Dedifferentiated amniotic fluid mesenchymal stem cell (primary cell): Measurements from ENCODE around the gene ZNF415.
A peak's percentile ranks its signal among the peaks of the same experiment; 100 is the strongest.
"Not testable (repeated sequence)": the region's sequence is repeated elsewhere in the genome, so short reads cannot be mapped to it uniquely, and the experiment has no call there.

ENCODE experiments used
- DNase-seq: peaks from one replicate; pipeline ENCODE4 v3.0.0-alpha.2; 2016; ENCODE audit errors: extremely low spot score

The ZNF415 gene

GRCh38 chr19:53132141-53132991 lies at the start of gene ZNF415:
ZNF415 (minus strand) TSS chr19:53132910; CDS start chr19:53122676, 10,234 bp downstream.
- peak; percentile 57 for DNase-seq

- no peak for DNase-seq
Measured at GRCh38 chr19:53182202-53182601, 49.5 kb upstream of the ZNF415 start.

GRCh38 chr19:53177986-53178385 lies 45.3 kb upstream of the ZNF415 start:
- no peak for DNase-seq

- no peak for DNase-seq
Measured at GRCh38 chr19:53172889-53173288, 40.2 kb upstream of the ZNF415 start.

GRCh38 chr19:53165691-53166091 lies 33.0 kb upstream of the ZNF415 start:
- DNase-seq: no peak

GRCh38 chr19:53161123-53161522 lies 28.4 kb upstream of the ZNF415 start:
- DNase-seq: no peak

- DNase-seq: no peak
Measured at GRCh38 chr19:53160350-53160749, 27.6 kb upstream of the ZNF415 start.

GRCh38 chr19:53158119-53158656 lies 25.5 kb upstream of the ZNF415 start:
- DNase-seq: no peak

- no peak for DNase-seq
Measured at GRCh38 chr19:53157626-53158025, 24.9 kb upstream of the ZNF415 start.

- DNase-seq: no peak
Measured at GRCh38 chr19:53156850-53157249, 24.1 kb upstream of the ZNF415 start.

- DNase-seq: no peak
Measured at GRCh38 chr19:53147645-53148044, 14.9 kb upstream of the ZNF415 start.

- no peak for DNase-seq
Measured at GRCh38 chr19:53140351-53140750, 7.6 kb upstream of the ZNF415 start.

GRCh38 chr19:53136432-53136831 lies 3.7 kb upstream of the ZNF415 start:
- DNase-seq: no peak

- DNase-seq: no peak
Measured at GRCh38 chr19:53131727-53132126, 983 bp downstream of the ZNF415 start.

- DNase-seq: no peak
Measured at GRCh38 chr19:53131085-53131590, 1.6 kb downstream of the ZNF415 start.

- no peak for DNase-seq
Measured at GRCh38 chr19:53130506-53130905, 2.2 kb downstream of the ZNF415 start.

GRCh38 chr19:53126733-53127526 lies 5.8 kb downstream of the ZNF415 start:
- not testable (repeated sequence) for DNase-seq

GRCh38 chr19:53123400-53123799 lies 9.3 kb downstream of the ZNF415 start:
- DNase-seq: no peak

GRCh38 chr19:53112286-53112685 lies 20.4 kb downstream of the ZNF415 start:
- no peak for DNase-seq

- DNase-seq: no peak
Measured at GRCh38 chr19:53109527-53109926, 23.2 kb downstream of the ZNF415 start.

GRCh38 chr19:53103234-53104203 lies 29.2 kb downstream of the ZNF415 start, which contains the start of gene ZNF160:
ZNF160 (minus strand) TSS chr19:53103422; CDS start chr19:53086276, 17,146 bp downstream.
- peak; percentile 98 for DNase-seq
